Spleen (tissue), 11 donors: Measurements from ENCODE around the gene TBCA. TPM values are rescaled to one million over a fixed set of nuclear protein-coding genes. Genes with fewer than 3 reads are reported as not detected.
"Not testable (repeated sequence)": the region's sequence is repeated elsewhere in the genome, so short reads cannot be mapped to it uniquely, and the experiment has no call there.

Experiments used
- DNase-seq: peaks from one replicate; pipeline ENCODE4 v3.0.0-alpha.2; 2020
- H3K27ac ChIP-seq, 8 donors: fragments of 200-600 bp; sonication (generic) in 7 of 8; 1 replicate in 4 of 8; 2 replicates in 4 of 8; pipeline versions ENCODE4 v1.5.0 to v1.8.0; 2016 to 2021; ENCODE audit warnings: inconsistent platforms in 4 of 8, mild to moderate bottlenecking in 4 of 8, moderate library complexity in 1 of 8
- H3K27me3 ChIP-seq, 7 donors: fragments of 200-600 bp; sonication (generic) in 6 of 7; replicated peaks in 1 of 7; 1 replicate in 4 of 7; 2 replicates in 3 of 7; pipeline versions ENCODE4 v1.5.0 to v1.8.0; 2016 to 2021; ENCODE audit warnings: inconsistent platforms in 3 of 7, mild to moderate bottlenecking in 1 of 7
- H3K36me3 ChIP-seq, 6 donors: fragments of 200-600 bp; sonication (generic) in 5 of 6; 1 replicate in 4 of 6; 2 replicates in 2 of 6; pipeline versions ENCODE4 v1.5.0 to v1.8.0; 2016 to 2021; ENCODE audit warnings: inconsistent platforms in 2 of 6
- H3K4me1 ChIP-seq, 6 donors: fragments of 200-600 bp; sonication (generic) in 5 of 6; 1 replicate in 3 of 6; 2 replicates in 3 of 6; pipeline versions ENCODE4 v1.5.0 to v1.8.0; 2016 to 2021; ENCODE audit warnings: inconsistent platforms in 3 of 6
- H3K4me3 ChIP-seq, 8 donors: fragments of 200-600 bp; sonication (generic) in 7 of 8; 1 replicate in 4 of 8; 2 replicates in 4 of 8; pipeline versions ENCODE4 v1.5.0 to v1.8.0; 2016 to 2021; ENCODE audit warnings: inconsistent platforms in 4 of 8, mild to moderate bottlenecking in 4 of 8, moderate library complexity in 2 of 8
- H3K9me3 ChIP-seq, 8 donors: fragments of 200-600 bp; sonication (generic) in 7 of 8; 1 replicate in 4 of 8; 2 replicates in 4 of 8; pipeline versions ENCODE4 v1.5.0 to v1.8.0; 2016 to 2021; ENCODE audit warnings: inconsistent platforms in 4 of 8
- CTCF ChIP-seq, 11 experiments: fragments of 200-600 bp in 7 of 11; fragments of 450-650 bp in 4 of 11; sonication (generic) in 4 of 11; IDR thresholded peaks in 8 of 11; conservative IDR thresholded peaks in 3 of 11; 1 replicate in 7 of 11; 2 replicates in 4 of 11; pipeline versions ENCODE4 v1.4.0 to v1.8.0; 2016 to 2021; ENCODE audit warnings: antibody characterized with exemption in 11 of 11, inconsistent platforms in 4 of 11, mild to moderate bottlenecking in 1 of 11
- POLR2A ChIP-seq, 3 donors: fragments of 450-650 bp; IDR thresholded peaks; one replicate each; pipeline ENCODE4 v1.5.1; 2017; ENCODE audit warnings: antibody characterized with exemption in 3 of 3, mild to moderate bottlenecking in 1 of 3
- POLR2AphosphoS5 ChIP-seq, 3 donors: sonication (generic); formaldehyde crosslinking; IDR thresholded peaks; one replicate each; pipeline ENCODE4 v1.5.1; 2017; ENCODE audit warnings: antibody characterized with exemption in 3 of 3
- WGBS, 5 donors: extraction: QIAGEN DNeasy Blood & Tissue Kit in 3 of 5; methylation state at CpG; one replicate each; pipeline versions ENCODE4 v1.1.5 to v1.1.7; 2013 to 2018; 5-methylcytosine and 5-hydroxymethylcytosine counted together
- intact Hi-C: fragments of 100-400 bp; cut with DNase I; formaldehyde crosslinking; loops from one replicate; pipeline ENCODE4 v1.15.0; 2023; ENCODE audit warnings: low total_unique reads
- polyA plus RNA-seq, 3 donors: library from polyadenylated mRNA; stranded (reverse); fragments of 200-250 nt; gene quantifications; one replicate each; pipeline ENCODE4 v1.2.1, GENCODE V29; 2013
- total RNA-seq, 7 donors: library from RNA; depleted of rRNA in 3 of 7; stranded (reverse); fragments of >200 nt in 3 of 7; fragmentation: NEBNext Ultra II Directional in 4 of 7; extraction: Animal tissue kit (Norgen Biotek cat#: 25700) in 4 of 7; gene quantifications; one replicate each; pipeline versions ENCODE4 v1.1.0 to v1.2.1, GENCODE V29; 2016 to 2021
- donor health status: healthy with polysubstance abuse.
- donor health status: DM: no; HTN: no; CAD: no; lungs with moderate emphysema.
- donor health status: DM: no; HTN: no; CAD: no.
- donor health status: Bipolar disorder and iron deficiency.
- donor health status: healthy.
- donor health status: DM: no; HTN: no; CAD: no.
- donor health status: DM: yes; HTN: yes; CAD: no.

Gene TBCA
- total and polyA plus RNA-seq, 10 donors: 92.2 to 267 (median 108) TPM

- 82 to 97% (median 93%) methylated on average over 10 of the region's 10 CpGs for WGBS, 5 donors
- Histone ChIP-seq H3K4me1 (peaks cover 0 to 14% (median 2%) of the 10 kb centered on the region in 6 donors), H3K27ac (no peak overlapping the region), H3K36me3 (peaks cover 0 to 16% (median 0%) of the 10 kb centered on the region in 6 donors), H3K27me3 (no peaks in the 10 kb centered on the region), H3K9me3 (peaks cover 0 to 8% (median 4%) of the 10 kb centered on the region in 8 donors), H3K4me3 (no peak overlapping the region)
- no peak for DNase-seq
- TF ChIP-seq POLR2A (IDR thresholded peaks at IDR 0.05) (no peak), POLR2AphosphoS5 (IDR thresholded peaks at IDR 0.05) (no peak), CTCF (IDR thresholded peaks at IDR 0.05 in 8 of 11, conservative IDR thresholded peaks at IDR 0.05 in 3 of 11) (no peak)
- intact Hi-C loops: no loop called here
Observed at GRCh38 chr5:77758141-77758938, 17.8 kb downstream of the TBCA start.

- Histone ChIP-seq H3K27me3 (no peaks in the 10 kb centered on the region), H3K27ac (no peak overlapping the region), H3K4me1 (peaks cover 0 to 11% (median 0%) of the 10 kb centered on the region in 6 donors), H3K36me3 (no peaks in the 10 kb centered on the region), H3K4me3 (no peak overlapping the region), H3K9me3 (no peaks in the 10 kb centered on the region)
- TF ChIP-seq POLR2AphosphoS5 (IDR thresholded peaks at IDR 0.05) (no peak), CTCF (IDR thresholded peaks at IDR 0.05 in 8 of 11, conservative IDR thresholded peaks at IDR 0.05 in 3 of 11) (no peak), POLR2A (IDR thresholded peaks at IDR 0.05) (no peak)
- DNase-seq: no peak
- 94 to 99% (median 97%) methylated on average over 9 of the region's 9 CpGs for WGBS, 5 donors
- intact Hi-C loops: no loop called here
Observed at GRCh38 chr5:77751328-77752023, 24.7 kb downstream of the TBCA start.

GRCh38 chr5:77750928-77751327 lies 25.2 kb downstream of the TBCA start:
- WGBS, 5 donors: 70 to 91% (median 83%) methylated on average over 6 of the region's 6 CpGs
- intact Hi-C loops: not testable (repeated sequence)

GRCh38 chr5:77748160-77748559 lies 28.0 kb downstream of the TBCA start:
- 69 to 82% (median 74%) methylated on average over 2 of the region's 2 CpGs for WGBS, 5 donors
- TF ChIP-seq CTCF (IDR thresholded peaks at IDR 0.05 in 8 of 11, conservative IDR thresholded peaks at IDR 0.05 in 3 of 11) (no peak), POLR2A (IDR thresholded peaks at IDR 0.05) (no peak), POLR2AphosphoS5 (IDR thresholded peaks at IDR 0.05) (no peak)
- intact Hi-C loops: no loop called here
- peaks cover 0 to 5% (median 0%) of the 10 kb centered on the region in 6 donors for H3K36me3 ChIP-seq
- DNase-seq: no peak
- no peak overlapping the region for H3K27ac ChIP-seq
- H3K9me3 ChIP-seq: no peaks in the 10 kb centered on the region
- H3K27me3 ChIP-seq: no peaks in the 10 kb centered on the region
- no peak overlapping the region for H3K4me3 ChIP-seq
- peaks cover 0 to 26% (median 0%) of the 10 kb centered on the region in 6 donors for H3K4me1 ChIP-seq

More at GRCh38 chr5:77750928-77751327, 25.2 kb downstream of the TBCA start:
- not testable (repeated sequence) for DNase-seq, H3K36me3 ChIP-seq, H3K27ac ChIP-seq, H3K27me3 ChIP-seq, H3K4me3 ChIP-seq, H3K9me3 ChIP-seq
- H3K4me1 ChIP-seq: peaks cover 0 to 12% (median 0%) of the 10 kb centered on the region in 6 donors
